ENCODE data around the gene PPP1R14C. TPM values are rescaled to one million over a fixed set of nuclear protein-coding genes. Genes with fewer than 3 reads are reported as not detected.
A peak's percentile ranks its signal among the peaks of the same experiment; 100 is the strongest.

Gene PPP1R14C
- total and polyA plus RNA-seq, 4 donors = 0.18 to 2.8 (median 0.48) TPM

GRCh38 chr6:150115769-150116168 is 27.1 kb upstream of the PPP1R14C start:
- WGBS, 2 donors = 93 to 96% methylated on average over 24 to 25 of the region's 25 CpGs
- ATAC-seq (ENCODE audit: low FRiP score) (no peak), DNase-seq (no peak)
- no peaks in the 10 kb centered on the region for H3K36me3 ChIP-seq (ENCODE audit: control insufficient read depth in 1 of 2, insufficient read depth in 2 of 2, low read length in 1 of 2)
- no peaks in the 10 kb centered on the region for H3K27me3 ChIP-seq (ENCODE audit: control insufficient read depth in 1 of 2, insufficient read depth in 2 of 2, low read length in 1 of 2)
- no peaks in the 10 kb centered on the region for H3K4me1 ChIP-seq (ENCODE audit: control insufficient read depth in 1 of 2, insufficient read depth in 2 of 2, low read length in 2 of 2)
- no peak overlapping the region for H3K27ac ChIP-seq (ENCODE audit: low read depth in 1 of 2, low read length in 2 of 2)
- intact Hi-C loops (cut with DNase I) = no loop called here
- no peak overlapping the region for H3K4me3 ChIP-seq (ENCODE audit: low read length in 2 of 2)
- no peaks in the 10 kb centered on the region for H3K9me3 ChIP-seq (ENCODE audit: control insufficient read depth, low read length)

GRCh38 chr6:150116200-150116800 is 26.5 kb upstream of the PPP1R14C start:
- Histone ChIP-seq H3K27me3 (ENCODE audit: control insufficient read depth in 1 of 2, insufficient read depth in 2 of 2, low read length in 1 of 2) (no peaks in the 10 kb centered on the region), H3K9me3 (ENCODE audit: control insufficient read depth, low read length) (no peaks in the 10 kb centered on the region), H3K27ac (ENCODE audit: low read depth in 1 of 2, low read length in 2 of 2) (no peak overlapping the region), H3K4me3 (ENCODE audit: low read length in 2 of 2) (no peak overlapping the region), H3K36me3 (ENCODE audit: control insufficient read depth in 1 of 2, insufficient read depth in 2 of 2, low read length in 1 of 2) (no peaks in the 10 kb centered on the region), H3K4me1 (ENCODE audit: control insufficient read depth in 1 of 2, insufficient read depth in 2 of 2, low read length in 2 of 2) (no peaks in the 10 kb centered on the region)
- no peak for DNase-seq
- ATAC-seq (ENCODE audit: low FRiP score) = no peak
- intact Hi-C loops (cut with DNase I) = no loop called here
- WGBS, 2 donors = 85 to 87% methylated on average over 8 of the region's 8 CpGs

- Histone ChIP-seq H3K36me3 (ENCODE audit: control insufficient read depth in 1 of 2, insufficient read depth in 2 of 2, low read length in 1 of 2) (no peaks in the 10 kb centered on the region), H3K27ac (ENCODE audit: low read depth in 1 of 2, low read length in 2 of 2) (no peak overlapping the region), H3K27me3 (ENCODE audit: control insufficient read depth in 1 of 2, insufficient read depth in 2 of 2, low read length in 1 of 2) (no peaks in the 10 kb centered on the region), H3K9me3 (ENCODE audit: control insufficient read depth, low read length) (no peaks in the 10 kb centered on the region), H3K4me1 (ENCODE audit: control insufficient read depth in 1 of 2, insufficient read depth in 2 of 2, low read length in 2 of 2) (no peaks in the 10 kb centered on the region), H3K4me3 (ENCODE audit: low read length in 2 of 2) (no peak overlapping the region)
- ATAC-seq (ENCODE audit: low FRiP score) (no peak), DNase-seq (no peak)
- intact Hi-C loops (cut with DNase I) = no loop called here
- WGBS, 2 donors = 86 to 97% methylated on average over 6 of the region's 6 CpGs
These were observed 24.6 kb upstream of the PPP1R14C start for GRCh38 chr6:150118203-150118602.

GRCh38 chr6:150118627-150119026 is 24.2 kb upstream of the PPP1R14C start:
- DNase-seq (no peak), ATAC-seq (ENCODE audit: low FRiP score) (no peak)
- intact Hi-C loops (cut with DNase I) = no loop called here
- Histone ChIP-seq H3K27me3 (ENCODE audit: control insufficient read depth in 1 of 2, insufficient read depth in 2 of 2, low read length in 1 of 2) (no peaks in the 10 kb centered on the region), H3K9me3 (ENCODE audit: control insufficient read depth, low read length) (no peaks in the 10 kb centered on the region), H3K27ac (ENCODE audit: low read depth in 1 of 2, low read length in 2 of 2) (no peak overlapping the region), H3K36me3 (ENCODE audit: control insufficient read depth in 1 of 2, insufficient read depth in 2 of 2, low read length in 1 of 2) (no peaks in the 10 kb centered on the region), H3K4me1 (ENCODE audit: control insufficient read depth in 1 of 2, insufficient read depth in 2 of 2, low read length in 2 of 2) (no peaks in the 10 kb centered on the region), H3K4me3 (ENCODE audit: low read length in 2 of 2) (no peak overlapping the region)
- WGBS, 2 donors = 92 to 93% methylated on average over 9 of the region's 9 CpGs

GRCh38 chr6:150119173-150119572 is 23.7 kb upstream of the PPP1R14C start:
- 50 to 51% methylated on average over 7 of the region's 7 CpGs for WGBS, 2 donors
- H3K4me3 ChIP-seq (ENCODE audit: low read length in 2 of 2) = no peak overlapping the region
- ATAC-seq (ENCODE audit: low FRiP score) (peak; percentile 7), DNase-seq (no peak)
- no peak overlapping the region for H3K27ac ChIP-seq (ENCODE audit: low read depth in 1 of 2, low read length in 2 of 2)
- H3K9me3 ChIP-seq (ENCODE audit: control insufficient read depth, low read length) = no peaks in the 10 kb centered on the region
- intact Hi-C loops (cut with DNase I) = no loop called here
- no peaks in the 10 kb centered on the region for H3K4me1 ChIP-seq (ENCODE audit: control insufficient read depth in 1 of 2, insufficient read depth in 2 of 2, low read length in 2 of 2)
- H3K36me3 ChIP-seq (ENCODE audit: control insufficient read depth in 1 of 2, insufficient read depth in 2 of 2, low read length in 1 of 2) = no peaks in the 10 kb centered on the region
- no peaks in the 10 kb centered on the region for H3K27me3 ChIP-seq (ENCODE audit: control insufficient read depth in 1 of 2, insufficient read depth in 2 of 2, low read length in 1 of 2)

GRCh38 chr6:150123645-150124044 is 19.2 kb upstream of the PPP1R14C start:
- H3K4me3 ChIP-seq (ENCODE audit: low read length in 2 of 2) = no peak overlapping the region
- H3K4me1 ChIP-seq (ENCODE audit: control insufficient read depth in 1 of 2, insufficient read depth in 2 of 2, low read length in 2 of 2) = no peaks in the 10 kb centered on the region
- no peak overlapping the region for H3K27ac ChIP-seq (ENCODE audit: low read depth in 1 of 2, low read length in 2 of 2)
- H3K27me3 ChIP-seq (ENCODE audit: control insufficient read depth in 1 of 2, insufficient read depth in 2 of 2, low read length in 1 of 2) = no peaks in the 10 kb centered on the region
- intact Hi-C loops (cut with DNase I) = no loop called here
- ATAC-seq (ENCODE audit: low FRiP score) (no peak), DNase-seq (no peak)
- H3K36me3 ChIP-seq (ENCODE audit: control insufficient read depth in 1 of 2, insufficient read depth in 2 of 2, low read length in 1 of 2) = no peaks in the 10 kb centered on the region
- WGBS, 2 donors = 67 to 77% methylated on average over 7 of the region's 7 CpGs
- H3K9me3 ChIP-seq (ENCODE audit: control insufficient read depth, low read length) = no peaks in the 10 kb centered on the region

GRCh38 chr6:150124235-150124634 is 18.6 kb upstream of the PPP1R14C start:
- WGBS, 2 donors = 93 to 94% methylated on average over 3 of the region's 3 CpGs
- no peaks in the 10 kb centered on the region for H3K4me1 ChIP-seq (ENCODE audit: control insufficient read depth in 1 of 2, insufficient read depth in 2 of 2, low read length in 2 of 2)
- no peak overlapping the region for H3K4me3 ChIP-seq (ENCODE audit: low read length in 2 of 2)
- intact Hi-C loops (cut with DNase I) = no loop called here
- no peaks in the 10 kb centered on the region for H3K27me3 ChIP-seq (ENCODE audit: control insufficient read depth in 1 of 2, insufficient read depth in 2 of 2, low read length in 1 of 2)
- DNase-seq (no peak), ATAC-seq (ENCODE audit: low FRiP score) (no peak)
- no peak overlapping the region for H3K27ac ChIP-seq (ENCODE audit: low read depth in 1 of 2, low read length in 2 of 2)
- no peaks in the 10 kb centered on the region for H3K36me3 ChIP-seq (ENCODE audit: control insufficient read depth in 1 of 2, insufficient read depth in 2 of 2, low read length in 1 of 2)
- H3K9me3 ChIP-seq (ENCODE audit: control insufficient read depth, low read length) = no peaks in the 10 kb centered on the region

- DNase-seq (no peak), ATAC-seq (ENCODE audit: low FRiP score) (no peak)
- WGBS, 2 donors = 81 to 84% methylated on average over 13 of the region's 13 CpGs
- H3K4me3 ChIP-seq (ENCODE audit: low read length in 2 of 2) = no peak overlapping the region
- no peaks in the 10 kb centered on the region for H3K36me3 ChIP-seq (ENCODE audit: control insufficient read depth in 1 of 2, insufficient read depth in 2 of 2, low read length in 1 of 2)
- no peaks in the 10 kb centered on the region for H3K27me3 ChIP-seq (ENCODE audit: control insufficient read depth in 1 of 2, insufficient read depth in 2 of 2, low read length in 1 of 2)
- no peak overlapping the region for H3K27ac ChIP-seq (ENCODE audit: low read depth in 1 of 2, low read length in 2 of 2)
- H3K9me3 ChIP-seq (ENCODE audit: control insufficient read depth, low read length) = no peaks in the 10 kb centered on the region
- intact Hi-C loops (cut with DNase I) = no loop called here
- no peaks in the 10 kb centered on the region for H3K4me1 ChIP-seq (ENCODE audit: control insufficient read depth in 1 of 2, insufficient read depth in 2 of 2, low read length in 2 of 2)
These were observed 16.1 kb upstream of the PPP1R14C start for GRCh38 chr6:150126641-150127291.

GRCh38 chr6:150128425-150128824 is 14.4 kb upstream of the PPP1R14C start:
- 84 to 94% methylated on average over 8 of the region's 8 CpGs for WGBS, 2 donors
- intact Hi-C loops (cut with DNase I) = no loop called here
- no peaks in the 10 kb centered on the region for H3K4me1 ChIP-seq (ENCODE audit: control insufficient read depth in 1 of 2, insufficient read depth in 2 of 2, low read length in 2 of 2)
- H3K27ac ChIP-seq (ENCODE audit: low read depth in 1 of 2, low read length in 2 of 2) = no peak overlapping the region
- no peaks in the 10 kb centered on the region for H3K9me3 ChIP-seq (ENCODE audit: control insufficient read depth, low read length)
- no peak for ATAC-seq (ENCODE audit: low FRiP score)
- H3K27me3 ChIP-seq (ENCODE audit: control insufficient read depth in 1 of 2, insufficient read depth in 2 of 2, low read length in 1 of 2) = no peaks in the 10 kb centered on the region
- no peak for DNase-seq
- H3K4me3 ChIP-seq (ENCODE audit: low read length in 2 of 2) = no peak overlapping the region
- H3K36me3 ChIP-seq (ENCODE audit: control insufficient read depth in 1 of 2, insufficient read depth in 2 of 2, low read length in 1 of 2) = no peaks in the 10 kb centered on the region
